NCI-H510A treated with DMSO at 0.1 percent for 48 hours (cell line): ENCODE measurements around the gene SF3A2.

ENCODE experiments used
- DNase-seq: peaks from one replicate; lab custom pipeline; 2025; lab: John Stamatoyannopoulos, UW

The SF3A2 gene

GRCh38 chr19:2291185-2291751 lies 54.6 kb downstream of the SF3A2 start:
- DNase-seq, result no peak

DNA sequence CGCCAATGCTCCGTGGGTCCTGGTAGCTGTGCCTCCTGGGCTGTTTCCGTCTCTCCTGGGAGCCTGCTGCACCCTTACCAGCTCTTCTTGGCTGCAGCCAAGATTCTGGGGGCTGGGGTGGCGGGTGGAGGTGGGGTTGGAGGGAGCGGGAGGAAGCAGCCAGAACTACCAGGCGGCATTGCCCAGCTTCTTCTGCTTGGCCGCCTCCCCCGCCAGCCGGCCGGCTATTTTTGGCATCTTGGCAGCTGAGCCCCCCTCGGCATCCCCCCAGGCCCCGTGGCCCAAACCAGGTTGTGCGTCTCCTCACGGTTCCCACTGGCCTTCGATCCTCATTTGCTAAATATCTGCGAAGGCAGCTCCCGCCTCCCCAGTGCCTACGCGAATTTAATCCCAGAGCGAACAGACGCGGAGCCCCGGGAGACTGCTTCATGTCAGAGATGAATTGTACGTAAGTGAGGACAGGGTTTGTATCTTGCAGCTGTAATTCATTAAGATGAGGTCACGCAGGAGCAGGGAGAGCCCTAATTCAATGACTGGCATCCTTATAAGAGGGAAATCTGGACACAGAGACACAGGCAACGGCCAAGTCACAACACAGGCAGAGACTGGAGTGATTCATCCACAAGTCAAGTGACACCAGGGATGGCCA lies 58.2 kb downstream of the SF3A2 start:
- no peak for DNase-seq

GRCh38 chr19:2296141-2296540 lies 59.5 kb downstream of the SF3A2 start:
- no peak for DNase-seq
